ENCODE measurements around the gene TNF. TPM values are rescaled to one million over a fixed set of nuclear protein-coding genes. Genes with fewer than 3 reads are reported as not detected.

TNF gene
- polyA plus RNA-seq, 1 of the 3 experiments (the other 2 are of a cell fraction): not detected

GRCh38 chr6:31610968-31611367 is 35.6 kb downstream of the TNF start:
- H3K9ac ChIP-seq: no peak overlapping the region
- no peak overlapping the region for H3K4me3 ChIP-seq (ENCODE audit: low read depth in 2 of 2, low read length in 1 of 2)
- no peaks in the 10 kb centered on the region for H3F3A ChIP-seq (replicated peaks; ENCODE audit: insufficient read depth)
- no peak overlapping the region for H3K27ac ChIP-seq (ENCODE audit: low read depth in 2 of 2, low read length in 1 of 2)
- H3K9me3 ChIP-seq: no peaks in the 10 kb centered on the region
- H2AFZ ChIP-seq (ENCODE audit: low read depth): no peak overlapping the region; the same call in 1 of the 2 replicates
- H3K9me2 ChIP-seq: no peaks in the 10 kb centered on the region
- H4K20me1 ChIP-seq (ENCODE audit: insufficient read depth): no peaks in the 10 kb centered on the region
- H3K79me2 ChIP-seq (ENCODE audit: insufficient read depth): no peaks in the 10 kb centered on the region
- H3K4me2 ChIP-seq: no peak overlapping the region
- 94% methylated on average over 4 of the region's 4 CpGs for WGBS (ENCODE audit: low lambda C conversion rate)
- no peaks in the 10 kb centered on the region for H3K36me3 ChIP-seq (replicated peaks in 1 of 2; ENCODE audit: control insufficient read depth in 1 of 2, insufficient read depth in 2 of 2, low read length in 1 of 2)
- no peaks in the 10 kb centered on the region; a peak in 1 of 4 replicates for H3K4me1 ChIP-seq (ENCODE audit: control insufficient read depth in 1 of 2, insufficient read depth in 2 of 2, low read depth in 1 of 2, low read length in 1 of 2)
- DNase-seq: no peak
- CTCF ChIA-PET: interaction anchor here (0.6 to 3.7 kb wide), 6 partner anchors 13 to 196 kb away, joined by 3 to 29 read pairs (median 3); partner anchors contain the start of genes ATP6V1G2, BAG6 and LSM2
- no peak for TF ChIP-seq GABPA (IDR thresholded peaks at IDR 0.05; ENCODE audit: low read depth)
- TF ChIP-seq GATA2 (CRISPR knock-in tag; IDR thresholded peaks at IDR 0.05): no peak
- TF ChIP-seq RAD21 (IDR thresholded peaks at IDR 0.05; ENCODE audit: low read length): no peak
- TF ChIP-seq, protein P1, sequence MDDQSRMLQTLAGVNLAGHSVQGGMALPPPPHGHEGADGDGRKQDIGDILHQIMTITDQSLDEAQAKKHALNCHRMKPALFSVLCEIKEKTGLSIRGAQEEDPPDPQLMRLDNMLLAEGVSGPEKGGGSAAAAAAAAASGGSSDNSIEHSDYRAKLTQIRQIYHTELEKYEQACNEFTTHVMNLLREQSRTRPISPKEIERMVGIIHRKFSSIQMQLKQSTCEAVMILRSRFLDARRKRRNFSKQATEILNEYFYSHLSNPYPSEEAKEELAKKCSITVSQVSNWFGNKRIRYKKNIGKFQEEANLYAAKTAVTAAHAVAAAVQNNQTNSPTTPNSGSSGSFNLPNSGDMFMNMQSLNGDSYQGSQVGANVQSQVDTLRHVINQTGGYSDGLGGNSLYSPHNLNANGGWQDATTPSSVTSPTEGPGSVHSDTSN (IDR thresholded peaks at IDR 0.05): no peak
- TF ChIP-seq ELF1 (IDR thresholded peaks at IDR 0.05): no peak
- no peak for TF ChIP-seq CHD2 (IDR thresholded peaks at IDR 0.05; ENCODE audit: low read length, partially characterized antibody)
- no peak for TF ChIP-seq SMC3 (IDR thresholded peaks at IDR 0.05; ENCODE audit: low read depth, low read length)
- TF ChIP-seq YY1 (IDR thresholded peaks at IDR 0.05; ENCODE audit: low read depth): no peak
- no peak for TF ChIP-seq SIN3A (IDR thresholded peaks at IDR 0.05; ENCODE audit: borderline replicate concordance, low read depth, low read length)
- TF ChIP-seq RFX5 (IDR thresholded peaks at IDR 0.05; ENCODE audit: low read length): no peak
- TF ChIP-seq, protein P2, sequence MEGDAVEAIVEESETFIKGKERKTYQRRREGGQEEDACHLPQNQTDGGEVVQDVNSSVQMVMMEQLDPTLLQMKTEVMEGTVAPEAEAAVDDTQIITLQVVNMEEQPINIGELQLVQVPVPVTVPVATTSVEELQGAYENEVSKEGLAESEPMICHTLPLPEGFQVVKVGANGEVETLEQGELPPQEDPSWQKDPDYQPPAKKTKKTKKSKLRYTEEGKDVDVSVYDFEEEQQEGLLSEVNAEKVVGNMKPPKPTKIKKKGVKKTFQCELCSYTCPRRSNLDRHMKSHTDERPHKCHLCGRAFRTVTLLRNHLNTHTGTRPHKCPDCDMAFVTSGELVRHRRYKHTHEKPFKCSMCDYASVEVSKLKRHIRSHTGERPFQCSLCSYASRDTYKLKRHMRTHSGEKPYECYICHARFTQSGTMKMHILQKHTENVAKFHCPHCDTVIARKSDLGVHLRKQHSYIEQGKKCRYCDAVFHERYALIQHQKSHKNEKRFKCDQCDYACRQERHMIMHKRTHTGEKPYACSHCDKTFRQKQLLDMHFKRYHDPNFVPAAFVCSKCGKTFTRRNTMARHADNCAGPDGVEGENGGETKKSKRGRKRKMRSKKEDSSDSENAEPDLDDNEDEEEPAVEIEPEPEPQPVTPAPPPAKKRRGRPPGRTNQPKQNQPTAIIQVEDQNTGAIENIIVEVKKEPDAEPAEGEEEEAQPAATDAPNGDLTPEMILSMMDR (IDR thresholded peaks at IDR 0.05): no peak
- TF ChIP-seq NRF1 (IDR thresholded peaks at IDR 0.05; ENCODE audit: low read depth, low read length): no peak
- TF ChIP-seq RCOR1 (IDR thresholded peaks at IDR 0.05; ENCODE audit: low read length): no peak
- no peak for TF ChIP-seq ZBTB33 (IDR thresholded peaks at IDR 0.05; ENCODE audit: borderline replicate concordance, low read depth)
- no peak for TF ChIP-seq TEAD4 (IDR thresholded peaks at IDR 0.05; ENCODE audit: borderline replicate concordance, insufficient read depth)
- no peak for TF ChIP-seq EZH2phosphoT487 (IDR thresholded peaks at IDR 0.05; ENCODE audit: borderline replicate concordance, low read depth)
- POLR2A ChIA-PET: interaction anchor here (1.2 kb wide), 1 partner anchor 9 kb away, joined by 5 read pairs; no protein-coding TSS in a partner anchor
- H3K27me3 ChIP-seq (ENCODE audit: insufficient read depth): no peaks in the 10 kb centered on the region
